ENCODE measurements around the gene PARP12. TPM values are rescaled to one million over a fixed set of nuclear protein-coding genes. Genes with fewer than 3 reads are reported as not detected.

The PARP12 gene
- total and polyA plus RNA-seq, 4 donors, result 30.0 to 56.8 (median 47.6) TPM

DNA sequence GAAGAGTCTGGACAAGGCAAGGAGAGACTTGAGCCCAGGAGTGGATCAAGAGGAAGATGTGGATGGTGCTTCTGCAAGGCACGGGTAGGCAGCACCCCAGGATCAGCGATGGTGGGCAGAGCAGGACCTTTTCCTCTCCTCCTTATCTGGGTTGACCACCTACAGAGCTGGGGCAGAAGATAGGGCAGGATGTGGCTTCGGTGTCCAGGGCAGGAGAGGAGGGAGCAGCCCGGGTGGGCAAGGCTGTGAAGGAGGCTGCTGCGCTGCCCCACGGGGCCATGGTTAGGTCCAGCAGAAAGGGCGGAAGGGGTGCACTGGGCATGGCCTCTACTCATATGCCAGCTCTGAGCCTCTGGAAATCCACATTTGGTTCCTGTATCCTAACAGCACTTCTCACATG is 20.0 kb upstream of the PARP12 start:
- H3K27ac ChIP-seq (ENCODE audit: low read depth in 1 of 2, low read length in 1 of 2), result no peak overlapping the region
- 68 to 78% methylated on average over 7 of the region's 7 CpGs for WGBS, 2 donors
- H3K4me3 ChIP-seq, result no peak overlapping the region
- H3K27me3 ChIP-seq (ENCODE audit: control insufficient read depth in 3 of 3, insufficient read depth in 3 of 3, low read length in 2 of 3), result no peaks in the 10 kb centered on the region
- no peak overlapping the region for H3K9ac ChIP-seq (ENCODE audit: insufficient read depth in 1 of 2, low read length in 2 of 2)
- peaks cover 0 to 4% (median 0%) of the 10 kb centered on the region in 4 donors for H3K36me3 ChIP-seq (ENCODE audit: control insufficient read depth in 4 of 4, insufficient read depth in 4 of 4, low read length in 4 of 4)
- no peaks in the 10 kb centered on the region for H3K9me3 ChIP-seq (ENCODE audit: control insufficient read depth in 4 of 4, insufficient read depth in 3 of 4, low read length in 3 of 4)
- DNase-seq, result no peak
- no peak for TF ChIP-seq CTCF (IDR thresholded peaks at IDR 0.05; ENCODE audit: control extremely low read depth, extremely low read depth)
- H3K4me1 ChIP-seq (ENCODE audit: control insufficient read depth in 5 of 5, insufficient read depth in 5 of 5, low read length in 5 of 5), result peaks cover 0 to 4% (median 0%) of the 10 kb centered on the region in 5 donors
- ATAC-seq (ENCODE audit: insufficient read depth, low FRiP score), result no peak

GRCh38 chr7:140081774-140082425 is 19.1 kb upstream of the PARP12 start:
- no peak overlapping the region for H3K9ac ChIP-seq (ENCODE audit: insufficient read depth in 1 of 2, low read length in 2 of 2)
- no peaks in the 10 kb centered on the region for H3K9me3 ChIP-seq (ENCODE audit: control insufficient read depth in 4 of 4, insufficient read depth in 3 of 4, low read length in 3 of 4)
- no peak for DNase-seq
- no peaks in the 10 kb centered on the region for H3K27me3 ChIP-seq (ENCODE audit: control insufficient read depth in 3 of 3, insufficient read depth in 3 of 3, low read length in 2 of 3)
- no peak overlapping the region for H3K4me3 ChIP-seq
- no peak for TF ChIP-seq CTCF (IDR thresholded peaks at IDR 0.05; ENCODE audit: control extremely low read depth, extremely low read depth)
- H3K27ac ChIP-seq (ENCODE audit: low read depth in 1 of 2, low read length in 1 of 2), result no peak overlapping the region
- peaks cover 0 to 4% (median 0%) of the 10 kb centered on the region in 4 donors for H3K36me3 ChIP-seq (ENCODE audit: control insufficient read depth in 4 of 4, insufficient read depth in 4 of 4, low read length in 4 of 4)
- H3K4me1 ChIP-seq (ENCODE audit: control insufficient read depth in 5 of 5, insufficient read depth in 5 of 5, low read length in 5 of 5), result peaks cover 0 to 4% (median 0%) of the 10 kb centered on the region in 5 donors
- ATAC-seq (ENCODE audit: insufficient read depth, low FRiP score), result no peak
- WGBS, 2 donors, result 94 to 95% methylated on average over 11 of the region's 11 CpGs

GRCh38 chr7:140080919-140081318 is 18.2 kb upstream of the PARP12 start:
- no peak overlapping the region for H3K27ac ChIP-seq (ENCODE audit: low read depth in 1 of 2, low read length in 1 of 2)
- H3K4me1 ChIP-seq (ENCODE audit: control insufficient read depth in 5 of 5, insufficient read depth in 5 of 5, low read length in 5 of 5), result peaks cover 0 to 4% (median 0%) of the 10 kb centered on the region in 5 donors
- no peak for DNase-seq
- no peaks in the 10 kb centered on the region for H3K36me3 ChIP-seq (ENCODE audit: control insufficient read depth in 4 of 4, insufficient read depth in 4 of 4, low read length in 4 of 4)
- ATAC-seq (ENCODE audit: insufficient read depth, low FRiP score), result no peak
- no peak overlapping the region for H3K4me3 ChIP-seq
- H3K9ac ChIP-seq (ENCODE audit: insufficient read depth in 1 of 2, low read length in 2 of 2), result no peak overlapping the region
- no peaks in the 10 kb centered on the region for H3K9me3 ChIP-seq (ENCODE audit: control insufficient read depth in 4 of 4, insufficient read depth in 3 of 4, low read length in 3 of 4)
- WGBS, 2 donors, result 76 to 84% methylated on average over 7 of the region's 7 CpGs
- no peaks in the 10 kb centered on the region for H3K27me3 ChIP-seq (ENCODE audit: control insufficient read depth in 3 of 3, insufficient read depth in 3 of 3, low read length in 2 of 3)
- no peak for TF ChIP-seq CTCF (IDR thresholded peaks at IDR 0.05; ENCODE audit: control extremely low read depth, extremely low read depth)

DNA sequence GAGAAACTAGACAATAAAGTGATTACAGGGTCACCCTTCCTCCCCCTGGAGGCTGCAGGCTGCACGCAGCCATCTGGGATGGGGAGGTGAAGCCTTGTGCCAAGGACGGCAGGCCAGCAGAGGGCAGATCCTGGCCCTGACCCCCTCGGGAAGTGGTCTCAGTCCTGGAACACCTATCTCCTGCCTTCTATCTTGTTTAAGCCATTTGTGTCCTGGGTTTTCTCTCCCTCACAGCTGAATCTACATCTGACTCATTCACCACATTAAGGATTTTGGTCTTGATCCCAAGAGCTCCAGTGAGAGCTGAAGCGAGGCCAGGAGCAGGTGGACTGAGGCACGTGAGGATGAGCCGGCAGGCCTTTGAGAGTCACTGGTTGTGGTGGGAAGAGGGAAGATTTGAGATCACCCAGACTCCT is 16.4 kb upstream of the PARP12 start:
- no peaks in the 10 kb centered on the region for H3K36me3 ChIP-seq (ENCODE audit: control insufficient read depth in 4 of 4, insufficient read depth in 4 of 4, low read length in 4 of 4)
- WGBS, 2 donors, result 55 to 63% methylated on average over 6 of the region's 6 CpGs
- no peak overlapping the region for H3K4me3 ChIP-seq
- no peaks in the 10 kb centered on the region for H3K9me3 ChIP-seq (ENCODE audit: control insufficient read depth in 4 of 4, insufficient read depth in 3 of 4, low read length in 3 of 4)
- no peaks in the 10 kb centered on the region for H3K27me3 ChIP-seq (ENCODE audit: control insufficient read depth in 3 of 3, insufficient read depth in 3 of 3, low read length in 2 of 3)
- no peak overlapping the region for H3K27ac ChIP-seq (ENCODE audit: low read depth in 1 of 2, low read length in 1 of 2)
- DNase-seq (no peak), ATAC-seq (ENCODE audit: insufficient read depth, low FRiP score) (no peak)
- H3K4me1 ChIP-seq (ENCODE audit: control insufficient read depth in 5 of 5, insufficient read depth in 5 of 5, low read length in 5 of 5), result peaks cover 0 to 2% (median 0%) of the 10 kb centered on the region in 5 donors
- H3K9ac ChIP-seq (ENCODE audit: insufficient read depth in 1 of 2, low read length in 2 of 2), result no peak overlapping the region
- no peak for TF ChIP-seq CTCF (IDR thresholded peaks at IDR 0.05; ENCODE audit: control extremely low read depth, extremely low read depth)

Measured in lung (tissue), 12 donors.